RWPE1 (cell line): Measurements from ENCODE around the gene LENG9.
A peak's percentile ranks its signal among the peaks of the same experiment; 100 is the strongest.
"Not testable (repeated sequence)": the region's sequence is repeated elsewhere in the genome, so short reads cannot be mapped to it uniquely, and the experiment has no call there.

Experiments
- CTCF ChIA-PET: fragments of 350-600 bp; sonication (Branson Sonifier 250); formaldehyde crosslinking; extraction: SDS; loops from one replicate; lab custom pipeline; 2021; lab: Yijun Ruan, JAX
- POLR2A ChIA-PET: fragments of 400-600 bp; formaldehyde crosslinking; extraction: SDS; loops from one replicate; lab custom pipeline; 2020; ENCODE audit warnings: antibody characterized with exemption; ENCODE audit not compliant: low non-redundant PET; lab: Yijun Ruan, JAX
- DNase-seq: peaks from one replicate; pipeline ENCODE4 v3.0.0; 2012; ENCODE audit warnings: low spot score
- H3K27ac ChIP-seq: fragments of 450-650 bp; 2 replicates; pipeline ENCODE4 v1.5.1; 2017
- TF ChIP-seq, protein P1 (sequence below): fragments of 450-650 bp; conservative IDR thresholded peaks from 2 replicates; pipeline ENCODE4 v1.5.1; 2017; ENCODE audit warnings: low read depth, mild to moderate bottlenecking

Gene LENG9

DNA sequence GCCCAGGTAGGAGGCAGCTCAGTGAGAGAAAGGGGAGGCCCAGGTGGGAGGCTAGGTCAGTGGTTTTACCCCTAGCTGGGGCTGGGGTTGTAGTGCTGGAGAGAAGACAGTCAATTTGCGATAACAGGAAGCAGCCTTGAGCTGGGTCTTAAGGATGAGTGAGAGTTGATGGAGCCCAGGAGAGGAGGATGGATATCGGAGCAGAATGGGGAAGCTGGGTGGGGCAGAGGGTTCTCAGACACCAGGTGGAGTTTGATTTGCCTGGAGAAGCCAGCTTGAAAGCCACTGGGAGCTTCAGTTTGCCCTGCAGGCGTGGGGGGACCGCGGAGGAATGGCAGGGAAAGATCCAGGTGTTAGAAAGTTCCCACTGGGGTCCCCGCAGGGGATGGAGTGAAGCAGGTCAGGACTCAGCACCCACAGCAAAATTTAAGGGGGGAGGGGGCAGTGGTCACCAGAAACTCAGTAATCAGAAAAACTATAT, 10.4 kb upstream of the LENG9 start:
- CTCF ChIA-PET = interaction anchor here (0.5 to 1.5 kb wide), 4 partner anchors 8 to 949 kb away, joined by 4 to 5 read pairs (median 5); no protein-coding TSS in a partner anchor
- POLR2A ChIA-PET = interaction anchor here (1.4 kb wide), 1 partner anchor 10 kb away, joined by 4 read pairs; the partner anchor contains the start of gene LENG9
- DNase-seq = no peak

DNA sequence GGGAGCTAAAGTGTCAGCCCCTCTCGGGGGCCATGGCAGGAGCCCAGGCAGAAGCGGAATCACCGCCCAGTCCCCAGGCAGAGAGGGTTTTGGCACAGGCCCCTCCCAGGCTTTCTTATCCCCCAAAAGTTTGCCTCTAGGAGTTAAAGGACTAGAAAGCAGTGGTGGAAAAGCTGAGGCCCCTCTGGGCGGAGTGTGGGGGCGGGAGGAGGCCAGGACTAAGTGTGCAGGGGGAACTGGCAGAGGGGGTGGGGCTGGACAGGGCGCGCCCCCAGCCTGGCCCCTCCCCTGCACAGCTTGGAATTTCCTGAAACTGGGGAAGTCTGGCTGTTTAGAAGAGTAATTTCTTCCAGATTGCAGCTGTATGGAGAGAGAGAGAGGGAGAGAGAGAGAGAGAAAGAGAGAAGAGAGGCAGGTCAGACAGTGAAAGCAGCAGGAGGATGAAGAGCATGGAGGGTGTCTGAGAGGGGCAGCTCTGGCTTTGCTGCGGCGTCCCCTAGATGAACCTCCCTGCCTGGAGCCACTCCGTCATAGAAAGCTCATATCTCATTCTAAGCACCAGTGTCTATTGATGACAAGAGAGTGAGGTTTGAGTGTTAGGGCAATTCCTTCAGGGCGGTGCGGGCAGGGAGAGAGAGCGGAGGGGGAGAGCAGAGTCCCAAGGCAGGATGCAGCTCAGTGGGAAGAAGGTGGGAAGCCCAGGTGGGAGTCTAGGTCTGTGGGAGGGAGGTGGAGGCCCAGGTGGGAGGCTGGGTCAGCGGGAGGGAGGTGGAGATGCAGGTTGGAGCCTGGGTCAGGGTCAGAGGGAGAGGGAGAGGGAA, 9.7 kb upstream of the LENG9 start, which contains the start of gene CDC42EP5:
Gene CDC42EP5, minus strand, starts transcription at position 226 of the 821 bp plus-strand sequence. CDS start 7,749 bp downstream, outside the sequence.
- peak within 1 kb of the TSS; percentile 83 for H3K27ac ChIP-seq
- TF ChIP-seq, protein P1, sequence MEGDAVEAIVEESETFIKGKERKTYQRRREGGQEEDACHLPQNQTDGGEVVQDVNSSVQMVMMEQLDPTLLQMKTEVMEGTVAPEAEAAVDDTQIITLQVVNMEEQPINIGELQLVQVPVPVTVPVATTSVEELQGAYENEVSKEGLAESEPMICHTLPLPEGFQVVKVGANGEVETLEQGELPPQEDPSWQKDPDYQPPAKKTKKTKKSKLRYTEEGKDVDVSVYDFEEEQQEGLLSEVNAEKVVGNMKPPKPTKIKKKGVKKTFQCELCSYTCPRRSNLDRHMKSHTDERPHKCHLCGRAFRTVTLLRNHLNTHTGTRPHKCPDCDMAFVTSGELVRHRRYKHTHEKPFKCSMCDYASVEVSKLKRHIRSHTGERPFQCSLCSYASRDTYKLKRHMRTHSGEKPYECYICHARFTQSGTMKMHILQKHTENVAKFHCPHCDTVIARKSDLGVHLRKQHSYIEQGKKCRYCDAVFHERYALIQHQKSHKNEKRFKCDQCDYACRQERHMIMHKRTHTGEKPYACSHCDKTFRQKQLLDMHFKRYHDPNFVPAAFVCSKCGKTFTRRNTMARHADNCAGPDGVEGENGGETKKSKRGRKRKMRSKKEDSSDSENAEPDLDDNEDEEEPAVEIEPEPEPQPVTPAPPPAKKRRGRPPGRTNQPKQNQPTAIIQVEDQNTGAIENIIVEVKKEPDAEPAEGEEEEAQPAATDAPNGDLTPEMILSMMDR = no peak
- POLR2A ChIA-PET = interaction anchor here (1.4 kb wide), 1 partner anchor 10 kb away, joined by 4 read pairs; the partner anchor contains the start of gene LENG9
- DNase-seq = no peak
- CTCF ChIA-PET = interaction anchor here (0.5 to 1.5 kb wide), 5 partner anchors 8 to 949 kb away, joined by 3 to 5 read pairs (median 5); no protein-coding TSS in a partner anchor

More for the DNA sequence above, 10.4 kb upstream of the LENG9 start:
- TF ChIP-seq, protein P1 = no peak
- peak overlapping the region; percentile 83 for H3K27ac ChIP-seq

DNA sequence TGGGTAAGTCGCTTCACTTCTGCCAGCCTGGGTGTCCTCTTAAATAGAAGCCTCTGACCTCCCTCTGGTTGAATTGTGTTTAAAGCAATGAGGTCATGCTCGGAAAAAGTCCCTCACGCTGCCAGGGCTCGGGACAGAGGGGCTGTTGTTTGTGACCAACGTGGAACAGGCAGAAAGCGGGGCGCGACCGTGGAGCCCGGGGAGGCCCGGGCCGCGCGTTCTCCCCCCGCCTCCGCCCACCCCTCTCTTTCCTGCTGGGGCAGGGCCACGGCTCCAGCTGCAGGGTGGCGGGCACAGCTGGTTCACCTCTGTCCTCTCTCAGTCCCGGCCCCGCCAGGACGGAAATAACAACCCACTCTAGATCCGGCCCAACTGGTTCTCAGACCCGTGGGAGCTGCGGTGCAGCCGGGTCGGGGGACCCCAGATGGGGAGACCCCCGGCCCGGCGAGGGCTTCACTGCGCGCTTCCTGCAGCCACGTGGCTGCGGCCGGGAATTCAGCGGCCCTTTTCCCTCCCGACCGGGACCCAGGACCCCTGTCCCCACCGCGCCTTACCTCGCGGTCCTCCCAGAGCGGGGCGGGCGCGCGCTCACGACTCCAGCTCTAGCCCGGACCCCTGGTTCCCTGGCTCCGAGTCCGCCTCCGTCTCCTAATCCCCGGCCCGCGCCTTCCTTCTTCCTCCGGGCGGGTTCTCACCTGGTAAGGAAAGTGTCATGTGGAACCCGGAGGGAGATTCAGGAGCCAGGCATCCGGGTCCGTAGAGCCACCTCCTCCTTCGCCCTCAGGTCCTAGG, 7.6 kb upstream of the LENG9 start:
- DNase-seq = peak; percentile 47

DNA sequence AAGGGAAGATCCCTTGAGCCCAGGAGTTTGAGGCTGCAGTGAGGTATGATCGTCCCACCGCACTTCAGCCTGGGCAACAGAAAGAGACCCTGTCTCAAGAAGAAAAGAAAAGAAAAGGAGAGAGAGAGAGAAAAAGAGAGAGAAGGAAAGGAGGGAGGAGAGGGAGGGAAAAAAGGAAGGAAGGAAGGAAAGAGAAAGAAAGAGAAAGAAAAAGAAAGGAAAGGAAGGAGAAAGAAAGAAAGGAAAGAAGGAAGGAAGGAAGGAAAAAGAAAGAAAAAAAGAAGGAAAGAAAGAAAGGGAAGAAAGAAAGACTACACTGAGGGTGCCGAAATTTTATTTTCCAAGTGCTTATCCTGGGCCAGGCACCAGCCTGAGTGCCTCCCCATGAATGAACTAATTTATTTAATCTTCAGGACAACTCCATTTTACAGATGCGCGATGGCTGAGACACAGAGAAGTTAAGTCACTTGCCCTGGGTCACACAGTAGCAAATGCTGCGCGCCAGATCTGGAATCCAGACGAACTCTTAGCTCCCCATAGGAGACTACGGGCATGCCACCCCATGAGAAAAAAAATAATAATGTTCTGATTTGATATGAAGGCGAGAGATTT, 6.8 kb upstream of the LENG9 start:
- POLR2A ChIA-PET = no interaction called here

More for the DNA sequence above, 7.6 kb upstream of the LENG9 start:
- ChIA-PET POLR2A (no interaction called here), CTCF (interaction anchor here (1.0 kb wide), 1 partner anchor 11 kb away, joined by 3 read pairs; no protein-coding TSS in a partner anchor)
- H3K27ac ChIP-seq = peak overlapping the region; percentile 65
- TF ChIP-seq, protein P1 = no peak

DNA sequence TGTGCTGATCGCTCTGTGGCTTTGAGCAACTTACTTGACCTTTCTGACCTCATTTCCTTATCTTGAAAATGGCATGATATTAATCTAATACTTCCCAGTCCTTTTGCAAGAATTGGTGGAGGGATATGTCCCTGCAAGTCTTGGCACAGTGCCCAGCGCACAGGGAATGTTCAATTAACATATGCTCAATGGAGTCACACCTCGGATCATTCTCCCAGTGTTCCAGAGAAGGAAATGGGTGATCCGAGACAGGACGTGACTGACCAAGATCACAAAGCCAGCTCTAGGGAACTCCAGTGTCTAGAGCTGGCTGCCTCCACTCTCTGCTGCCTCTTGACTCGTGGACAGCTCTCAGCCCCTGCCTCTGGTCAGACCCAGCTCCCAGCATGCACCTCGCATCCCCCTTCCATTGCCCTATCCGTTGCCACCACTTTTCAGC, 5.9 kb upstream of the LENG9 start:
- ChIA-PET POLR2A (no interaction called here), CTCF (no interaction called here)
- TF ChIP-seq, protein P1 = no peak
- no peak for DNase-seq
- H3K27ac ChIP-seq = peak overlapping the region; percentile 67

More for the DNA sequence above, 6.8 kb upstream of the LENG9 start:
- peak overlapping the region; percentile 67 for H3K27ac ChIP-seq
- TF ChIP-seq, protein P1 = no peak
- no peak for DNase-seq
- CTCF ChIA-PET = no interaction called here

DNA sequence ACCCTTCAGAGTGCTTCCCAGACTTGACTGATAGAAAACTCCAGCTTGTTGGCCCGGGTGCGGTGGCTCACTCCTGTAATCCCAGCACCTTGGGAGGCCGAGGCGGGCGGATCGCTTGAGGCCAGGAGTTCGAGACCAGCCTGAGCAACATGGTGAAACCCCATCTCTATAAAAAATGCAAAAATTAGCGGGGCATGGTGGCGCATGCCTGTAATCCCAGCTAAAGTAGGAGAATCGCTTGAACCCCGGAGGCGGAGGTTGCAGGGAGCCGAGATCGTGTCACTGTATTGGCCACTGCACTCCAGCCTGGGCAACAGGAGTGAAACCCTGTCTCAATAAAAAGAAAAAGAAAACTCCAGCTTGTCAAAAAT, 2.5 kb upstream of the LENG9 start:
- POLR2A ChIA-PET = not testable (repeated sequence)
- CTCF ChIA-PET = interaction anchor here (0.6 kb wide), 1 partner anchor 211 kb away, joined by 5 read pairs; no protein-coding TSS in a partner anchor
- H3K27ac ChIP-seq = peak overlapping the region; percentile 99

More for the DNA sequence above, 2.5 kb upstream of the LENG9 start:
- not testable (repeated sequence) for DNase-seq
